Ishikawa (cell line): ENCODE results near the gene NOS3.

Experiments
- EP300 ChIP-seq: IDR thresholded peaks from 2 replicates; pipeline ENCODE4 v1.6.1; 2012; ENCODE audit warnings: borderline replicate concordance
- MAX ChIP-seq: IDR thresholded peaks from 2 replicates; pipeline ENCODE4 v1.6.1; 2012
- TAF1 ChIP-seq: IDR thresholded peaks from 2 replicates; pipeline ENCODE4 v1.6.1; 2012; ENCODE audit warnings: low read depth, mild to moderate bottlenecking
- USF1 ChIP-seq: IDR thresholded peaks from 2 replicates; pipeline ENCODE4 v1.6.1; 2012
- ZBTB7A ChIP-seq: IDR thresholded peaks from 2 replicates; pipeline ENCODE4 v1.6.1; 2012; ENCODE audit warnings: low read depth

- TF ChIP-seq TAF1 (no peak; the same call in 1 of the 2 replicates), EP300 (no peak; the same call in 1 of the 2 replicates), USF1 (no peak), MAX (no peak), ZBTB7A (no peak)
These were observed 66.7 kb downstream of the NOS3 start, which contains the start of gene CDK5 for GRCh38 chr7:151057506-151057988.
